GM18870 (cell line): ENCODE measurements around the gene CTNNA3.
"Not testable (repeated sequence)": the region's sequence is repeated elsewhere in the genome, so short reads cannot be mapped to it uniquely, and the experiment has no call there.

ENCODE experiments used
- ATAC-seq: cut with Tn5 transposase; IDR thresholded peaks from one replicate; pipeline ENCODE4 v1.9.1; 2021; ENCODE audit warnings: moderate library complexity; ENCODE audit not compliant: unreplicated experiment

CTNNA3 gene

GRCh38 chr10:66349076-66349475 is 1346.9 kb downstream of the CTNNA3 start:
- ATAC-seq, result no peak

DNA sequence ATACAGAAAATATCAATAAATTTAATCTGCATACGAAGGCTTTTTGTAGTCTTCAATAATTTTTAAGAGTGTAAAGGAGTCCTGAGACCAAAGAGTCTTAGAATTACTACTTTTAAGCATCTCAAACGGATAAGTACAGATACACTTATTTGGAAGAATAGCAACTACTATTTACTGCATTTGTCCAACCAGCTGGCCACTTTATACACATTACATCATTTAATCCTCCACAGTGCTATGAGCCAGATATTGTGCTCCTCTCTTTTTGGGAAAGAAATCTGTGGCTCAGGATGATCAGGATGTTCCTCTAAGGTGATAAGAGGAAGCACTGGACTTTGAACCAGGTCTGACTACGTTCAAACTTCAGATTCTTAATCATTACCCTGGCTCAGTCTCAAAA is 1358.8 kb downstream of the CTNNA3 start:
- ATAC-seq, result no peak

GRCh38 chr10:66336791-66337190 is 1359.2 kb downstream of the CTNNA3 start:
- ATAC-seq, result no peak

GRCh38 chr10:66335753-66336152 is 1360.2 kb downstream of the CTNNA3 start:
- ATAC-seq, result not testable (repeated sequence)

GRCh38 chr10:66329147-66329546 is 1366.8 kb downstream of the CTNNA3 start:
- ATAC-seq, result no peak

GRCh38 chr10:66326876-66327275 is 1369.1 kb downstream of the CTNNA3 start:
- ATAC-seq, result no peak

- ATAC-seq, result no peak
These were observed 1373.2 kb downstream of the CTNNA3 start for GRCh38 chr10:66322777-66323176.

- ATAC-seq, result no peak
These were observed 1374.0 kb downstream of the CTNNA3 start for GRCh38 chr10:66321723-66322665.

DNA sequence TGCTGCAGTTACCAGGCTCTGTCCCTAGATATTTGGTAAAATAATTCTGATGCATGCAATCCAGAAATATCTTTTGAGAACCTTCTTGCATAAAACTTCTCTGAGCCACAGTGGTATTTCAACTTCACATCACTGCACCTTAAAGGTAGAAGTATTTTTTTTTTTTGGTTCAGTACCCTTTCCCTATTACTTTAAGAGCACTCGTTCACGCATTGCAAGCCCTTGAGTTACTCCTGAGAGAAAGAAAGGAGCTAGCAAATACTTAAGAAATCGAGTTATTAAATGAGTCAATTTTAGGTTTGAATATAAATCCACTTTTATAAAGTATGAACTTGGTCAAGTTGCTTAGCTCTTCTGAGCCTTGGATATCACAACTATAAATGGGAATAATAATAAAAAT is 1377.2 kb downstream of the CTNNA3 start:
- no peak for ATAC-seq

DNA sequence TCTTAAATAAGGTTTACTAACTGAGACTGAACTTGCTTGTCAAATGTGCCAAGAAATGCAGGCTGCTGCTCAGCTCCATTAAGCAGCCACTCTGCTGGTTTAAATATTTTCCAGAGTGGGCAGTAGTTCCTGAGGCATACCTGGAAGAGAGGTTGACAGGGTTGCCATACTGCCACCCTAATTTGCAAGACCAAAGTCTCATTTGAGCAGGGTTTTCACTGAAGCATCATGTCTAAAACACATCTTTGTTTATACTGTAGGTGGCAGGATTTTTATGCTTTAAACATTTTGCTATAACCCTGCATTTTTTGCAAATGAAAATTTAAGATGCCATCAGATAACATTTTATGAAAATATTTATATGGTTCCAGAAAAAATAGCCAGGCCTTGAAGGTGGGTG is 1388.2 kb downstream of the CTNNA3 start:
- no peak for ATAC-seq

GRCh38 chr10:66301078-66301477 is 1394.9 kb downstream of the CTNNA3 start:
- ATAC-seq, result no peak

GRCh38 chr10:66295602-66296001 is 1400.4 kb downstream of the CTNNA3 start:
- ATAC-seq, result no peak

GRCh38 chr10:66294538-66294937 is 1401.5 kb downstream of the CTNNA3 start:
- no peak for ATAC-seq

- ATAC-seq, result no peak
These were observed 1403.1 kb downstream of the CTNNA3 start for GRCh38 chr10:66292922-66293321.

- no peak for ATAC-seq
These were observed 1403.5 kb downstream of the CTNNA3 start for GRCh38 chr10:66292456-66292855.

DNA sequence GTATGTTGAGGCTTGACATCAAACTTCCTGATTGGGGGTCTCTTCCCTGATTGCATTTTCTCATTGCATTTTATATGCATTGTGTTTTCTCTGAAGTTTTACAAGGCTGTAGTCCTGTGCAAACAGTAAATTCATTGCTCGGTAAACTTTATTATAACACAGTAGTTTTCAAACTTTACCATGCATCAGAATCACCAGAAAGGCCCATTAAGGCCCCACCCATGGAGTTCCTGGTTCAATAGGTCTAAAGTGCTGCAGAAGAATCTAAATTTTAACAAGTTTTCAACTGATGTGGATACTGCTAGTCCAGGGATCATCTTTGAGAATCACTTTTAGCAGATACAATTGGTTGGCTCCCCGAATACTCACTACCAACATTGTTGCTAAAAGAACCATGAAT is 1404.9 kb downstream of the CTNNA3 start:
- ATAC-seq, result no peak

GRCh38 chr10:66284621-66285020 is 1411.4 kb downstream of the CTNNA3 start:
- no peak for ATAC-seq

- no peak for ATAC-seq
These were observed 1412.0 kb downstream of the CTNNA3 start for GRCh38 chr10:66283874-66284464.

- no peak for ATAC-seq
These were observed 1412.9 kb downstream of the CTNNA3 start for GRCh38 chr10:66283064-66283463.

DNA sequence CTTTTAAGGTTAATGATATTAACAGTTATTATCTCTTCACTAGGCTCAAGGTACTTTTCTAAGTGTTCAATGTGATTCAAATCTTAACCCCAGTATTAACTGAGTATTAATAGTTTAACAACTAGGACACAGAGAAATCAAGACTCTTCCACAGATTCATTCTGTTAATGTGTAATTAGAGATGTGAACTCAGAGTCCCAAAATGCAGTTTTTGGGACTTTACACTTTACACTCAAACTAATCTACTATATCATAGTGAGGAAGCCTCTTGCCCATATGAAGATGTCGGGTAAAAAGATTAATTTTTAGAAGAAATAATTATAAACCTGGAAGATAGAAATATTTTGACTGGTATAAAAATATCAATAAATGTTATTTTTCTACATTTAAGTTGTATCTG is 1414.7 kb downstream of the CTNNA3 start:
- no peak for ATAC-seq

- no peak for ATAC-seq
These were observed 1418.5 kb downstream of the CTNNA3 start for GRCh38 chr10:66277481-66277880.

DNA sequence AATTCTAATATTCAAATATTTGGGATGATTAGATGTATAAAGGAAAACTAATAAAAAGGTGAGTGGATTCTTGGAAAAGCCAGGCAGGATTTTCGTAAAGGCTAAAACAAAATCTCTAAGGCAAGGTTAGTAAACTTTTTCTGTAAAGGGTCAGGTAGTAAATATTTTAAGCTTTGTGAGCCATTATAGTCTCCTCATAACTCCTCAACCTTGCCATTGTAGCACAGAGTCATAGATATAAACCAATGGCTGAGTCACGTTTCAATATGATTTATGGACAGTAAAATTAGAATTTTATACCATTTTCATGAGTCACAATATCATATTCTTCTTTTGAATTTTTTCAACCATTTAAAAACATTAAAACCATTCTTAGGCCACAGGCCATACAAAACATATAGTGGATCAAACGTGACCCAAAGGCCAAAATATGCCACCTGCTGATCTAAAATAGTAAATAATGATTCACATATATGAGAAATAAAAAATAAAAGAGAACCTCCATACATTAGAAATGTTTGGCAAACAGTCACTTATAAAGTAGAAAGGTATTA is 1422.0 kb downstream of the CTNNA3 start:
- ATAC-seq, result no peak
